ENCODE measurements around the gene ZBTB33. TPM values are rescaled to one million over a fixed set of nuclear protein-coding genes. Genes with fewer than 3 reads are reported as not detected.

The ZBTB33 gene
- polyA plus RNA-seq, 3 donors = 4.7 to 10.6 (median 8.6) TPM

DNA sequence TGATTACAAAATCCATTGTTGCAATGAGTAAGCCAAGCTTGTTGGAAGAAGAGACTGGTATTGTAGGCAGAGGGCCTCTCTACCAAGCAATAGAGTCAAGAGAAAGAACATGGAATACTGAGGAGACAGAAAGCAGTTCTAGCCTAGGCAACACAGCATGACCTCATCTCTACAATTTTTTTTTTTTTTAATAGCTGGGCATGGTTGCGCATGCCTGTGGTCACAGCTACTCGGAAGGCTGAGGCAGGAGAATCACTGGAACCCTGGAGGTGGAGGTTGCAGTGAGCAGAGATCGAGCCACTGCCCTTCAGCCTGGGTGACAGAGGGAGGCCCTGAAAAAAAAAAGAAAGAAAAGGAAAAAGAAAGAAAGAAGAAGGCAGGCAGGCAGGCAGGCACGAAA lies 11.7 kb upstream of the ZBTB33 start:
- H3K4me3 ChIP-seq (replicated peaks in 1 of 3; ENCODE audit: low read depth in 2 of 3, low read length in 3 of 3) = no peak overlapping the region
- H3K4me1 ChIP-seq (ENCODE audit: control insufficient read depth in 1 of 2, insufficient read depth in 2 of 2, low read length in 2 of 2) = peaks cover 2 to 4% of the 10 kb centered on the region in 2 donors
- H3K4me1 Mint-ChIP-seq = peaks cover 10% of the 10 kb centered on the region
- intact Hi-C loops (cut with micrococcal nuclease) = no loop called here
- WGBS (ENCODE audit: insufficient coverage) = 100% methylated on average over 1 of the region's 4 CpGs
- DNase-seq = no peak
- peaks cover 10% of the 10 kb centered on the region for H3K79me2 ChIP-seq (ENCODE audit: insufficient read depth, low read length)
- no peaks in the 10 kb centered on the region for H3K27me3 ChIP-seq (ENCODE audit: control insufficient read depth in 2 of 2, insufficient read depth in 2 of 2, low read length in 2 of 2)
- H3K9ac ChIP-seq (ENCODE audit: insufficient read depth, low read length, poor library complexity, severe bottlenecking) = no peak overlapping the region
- H3K36me3 Mint-ChIP-seq = peaks cover 7 to 8% of the 10 kb centered on the region in 2 donors
- H3K27ac ChIP-seq (ENCODE audit: low read depth in 1 of 2, low read length in 2 of 2) = no peak overlapping the region
- H4K20me1 ChIP-seq (ENCODE audit: insufficient read depth, low read length) = no peaks in the 10 kb centered on the region
- TF ChIP-seq CTCF (IDR thresholded peaks at IDR 0.05) = no peak
- no peak overlapping the region for H3K4me2 ChIP-seq (replicated peaks; ENCODE audit: extremely low read depth, low read length, poor library complexity, severe bottlenecking)
- peak overlapping the region in 1 of 7 donors; percentile 22 for H3K27ac Mint-ChIP-seq
- H3K36me3 ChIP-seq (replicated peaks in 1 of 2; ENCODE audit: control insufficient read depth in 1 of 2, insufficient read depth in 2 of 2, low read length in 2 of 2) = no peaks in the 10 kb centered on the region
- no peaks in the 10 kb centered on the region for H3K9me3 ChIP-seq (replicated peaks in 1 of 2; ENCODE audit: control insufficient read depth in 1 of 2, insufficient read depth in 1 of 2, low read length in 2 of 2)
- H3K27me3 Mint-ChIP-seq (ENCODE audit: low read depth in 3 of 3) = peaks cover 0 to 8% (median 0%) of the 10 kb centered on the region in 3 donors
- H3K4me3 Mint-ChIP-seq = no peak overlapping the region
- H2AFZ ChIP-seq (ENCODE audit: insufficient read depth, low read depth, low read length, poor library complexity, severe bottlenecking) = no peak overlapping the region
- H3K9me3 Mint-ChIP-seq = no peaks in the 10 kb centered on the region

DNA sequence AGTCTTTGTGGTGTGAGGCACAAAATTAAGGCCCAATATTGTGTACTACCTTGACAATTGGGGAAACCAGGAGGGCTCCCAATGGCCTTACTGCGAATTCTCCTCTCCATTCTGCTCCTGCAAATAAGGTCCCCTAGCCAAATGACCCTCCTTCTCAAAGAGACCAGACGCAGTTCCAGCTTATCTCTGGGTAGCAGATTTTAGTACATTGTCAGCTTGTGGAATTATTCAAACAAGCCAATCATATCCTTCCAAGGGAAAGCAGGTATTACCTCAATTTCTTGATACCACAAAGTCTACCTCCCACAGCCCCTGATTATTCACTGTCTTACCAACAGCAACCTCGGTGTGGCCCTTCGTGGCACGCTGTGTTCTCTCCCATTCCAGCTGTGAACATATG lies 7.8 kb upstream of the ZBTB33 start:
- Histone ChIP-seq H3K4me3 (replicated peaks in 1 of 3; ENCODE audit: low read depth in 2 of 3, low read length in 3 of 3) (no peak overlapping the region), H3K4me1 (ENCODE audit: control insufficient read depth in 1 of 2, insufficient read depth in 2 of 2, low read length in 2 of 2) (peaks cover 8% of the 10 kb centered on the region in 2 donors), H3K79me2 (ENCODE audit: insufficient read depth, low read length) (peaks cover 10% of the 10 kb centered on the region), H3K9me3 (replicated peaks in 1 of 2; ENCODE audit: control insufficient read depth in 1 of 2, insufficient read depth in 1 of 2, low read length in 2 of 2) (no peaks in the 10 kb centered on the region), H3K27me3 (ENCODE audit: control insufficient read depth in 2 of 2, insufficient read depth in 2 of 2, low read length in 2 of 2) (no peaks in the 10 kb centered on the region), H4K20me1 (ENCODE audit: insufficient read depth, low read length) (no peaks in the 10 kb centered on the region), H3K4me2 (replicated peaks; ENCODE audit: extremely low read depth, low read length, poor library complexity, severe bottlenecking) (no peak overlapping the region), H3K9ac (ENCODE audit: insufficient read depth, low read length, poor library complexity, severe bottlenecking) (no peak overlapping the region), H3K36me3 (replicated peaks in 1 of 2; ENCODE audit: control insufficient read depth in 1 of 2, insufficient read depth in 2 of 2, low read length in 2 of 2) (no peaks in the 10 kb centered on the region), H3K27ac (ENCODE audit: low read depth in 1 of 2, low read length in 2 of 2) (no peak overlapping the region), H2AFZ (ENCODE audit: insufficient read depth, low read depth, low read length, poor library complexity, severe bottlenecking) (no peak overlapping the region)
- Mint-ChIP-seq H3K27ac (no peak overlapping the region), H3K4me3 (no peak overlapping the region), H3K9me3 (peaks cover 0 to 9% (median 0%) of the 10 kb centered on the region in 7 donors), H3K4me1 (peaks cover 14% of the 10 kb centered on the region), H3K27me3 (ENCODE audit: low read depth in 3 of 3) (peaks cover 0 to 10% (median 0%) of the 10 kb centered on the region in 3 donors), H3K36me3 (peaks cover 4 to 7% of the 10 kb centered on the region in 2 donors)
- no peak for DNase-seq
- no peak for TF ChIP-seq CTCF (IDR thresholded peaks at IDR 0.05)
- intact Hi-C loops (cut with micrococcal nuclease) = no loop called here
- no CpG with 5 or more reads among the region's 5 CpGs for WGBS (ENCODE audit: insufficient coverage)

Measured in CD14-positive monocyte (primary cell).